ENCODE measurements around the gene PSME1.

The PSME1 gene

GRCh38 chr14:24141097-24141880, 5.3 kb downstream of the PSME1 start, which contains the start of gene EMC9:
EMC9 (minus strand) TSS chr14:24141591; CDS start chr14:24141304, 287 bp downstream.
- H3K9me3 ChIP-seq (ENCODE audit: control insufficient read depth, insufficient read depth, low read length) = no peaks in the 10 kb centered on the region
- peak within 1 kb of the TSS; percentile 86 for H3K4me3 ChIP-seq (ENCODE audit: low read depth, low read length)
- H3K4me1 ChIP-seq (ENCODE audit: control insufficient read depth, insufficient read depth, low read length) = peaks cover 17% of the 10 kb centered on the region
- H3K36me3 ChIP-seq (ENCODE audit: control insufficient read depth, insufficient read depth, low read length) = peaks cover 48% of the 10 kb centered on the region
- peak within 1 kb of the TSS; percentile 94 for H3K27ac ChIP-seq (ENCODE audit: low read depth, low read length)
- no peaks in the 10 kb centered on the region for H3K27me3 ChIP-seq (ENCODE audit: control insufficient read depth, insufficient read depth, low read length)
- H3K9ac ChIP-seq (ENCODE audit: low read depth, low read length) = peak within 1 kb of the TSS; percentile 85

GRCh38 chr14:24143511-24143910, 7.5 kb downstream of the PSME1 start:
- Histone ChIP-seq H3K27me3 (ENCODE audit: control insufficient read depth, insufficient read depth, low read length) (no peaks in the 10 kb centered on the region), H3K27ac (ENCODE audit: low read depth, low read length) (no peak overlapping the region), H3K4me1 (ENCODE audit: control insufficient read depth, insufficient read depth, low read length) (peaks cover 19% of the 10 kb centered on the region), H3K4me3 (ENCODE audit: low read depth, low read length) (no peak overlapping the region), H3K36me3 (ENCODE audit: control insufficient read depth, insufficient read depth, low read length) (peaks cover 41% of the 10 kb centered on the region), H3K9ac (ENCODE audit: low read depth, low read length) (no peak overlapping the region), H3K9me3 (ENCODE audit: control insufficient read depth, insufficient read depth, low read length) (no peaks in the 10 kb centered on the region)

GRCh38 chr14:24144451-24144850, 8.5 kb downstream of the PSME1 start:
- Histone ChIP-seq H3K27ac (ENCODE audit: low read depth, low read length) (no peak overlapping the region), H3K4me3 (ENCODE audit: low read depth, low read length) (no peak overlapping the region), H3K9me3 (ENCODE audit: control insufficient read depth, insufficient read depth, low read length) (no peaks in the 10 kb centered on the region), H3K9ac (ENCODE audit: low read depth, low read length) (no peak overlapping the region), H3K27me3 (ENCODE audit: control insufficient read depth, insufficient read depth, low read length) (no peaks in the 10 kb centered on the region), H3K4me1 (ENCODE audit: control insufficient read depth, insufficient read depth, low read length) (peaks cover 19% of the 10 kb centered on the region), H3K36me3 (ENCODE audit: control insufficient read depth, insufficient read depth, low read length) (peaks cover 39% of the 10 kb centered on the region)

- peaks cover 41% of the 10 kb centered on the region for H3K36me3 ChIP-seq (ENCODE audit: control insufficient read depth, insufficient read depth, low read length)
- no peak overlapping the region for H3K27ac ChIP-seq (ENCODE audit: low read depth, low read length)
- H3K9me3 ChIP-seq (ENCODE audit: control insufficient read depth, insufficient read depth, low read length) = no peaks in the 10 kb centered on the region
- no peaks in the 10 kb centered on the region for H3K27me3 ChIP-seq (ENCODE audit: control insufficient read depth, insufficient read depth, low read length)
- peaks cover 15% of the 10 kb centered on the region for H3K4me1 ChIP-seq (ENCODE audit: control insufficient read depth, insufficient read depth, low read length)
- peak overlapping the region; percentile 78; the same call in 1 of the 2 replicates for H3K4me3 ChIP-seq (ENCODE audit: low read depth, low read length)
- H3K9ac ChIP-seq (ENCODE audit: low read depth, low read length) = no peak overlapping the region
These were observed 9.2 kb downstream of the PSME1 start for GRCh38 chr14:24145219-24145618.

GRCh38 chr14:24145690-24146452, 9.9 kb downstream of the PSME1 start:
- peaks cover 47% of the 10 kb centered on the region for H3K36me3 ChIP-seq (ENCODE audit: control insufficient read depth, insufficient read depth, low read length)
- H3K9me3 ChIP-seq (ENCODE audit: control insufficient read depth, insufficient read depth, low read length) = no peaks in the 10 kb centered on the region
- H3K27ac ChIP-seq (ENCODE audit: low read depth, low read length) = peak overlapping the region; percentile 76
- peak overlapping the region; percentile 78 for H3K4me3 ChIP-seq (ENCODE audit: low read depth, low read length)
- H3K27me3 ChIP-seq (ENCODE audit: control insufficient read depth, insufficient read depth, low read length) = no peaks in the 10 kb centered on the region
- peaks cover 15% of the 10 kb centered on the region for H3K4me1 ChIP-seq (ENCODE audit: control insufficient read depth, insufficient read depth, low read length)
- H3K9ac ChIP-seq (ENCODE audit: low read depth, low read length) = peak overlapping the region; percentile 45

GRCh38 chr14:24146453-24146977, 10.5 kb downstream of the PSME1 start, which contains the start of gene PSME2:
PSME2 (minus strand) TSS chr14:24146610; CDS start chr14:24146581, 29 bp downstream.
- Histone ChIP-seq H3K27ac (ENCODE audit: low read depth, low read length) (peak within 1 kb of the TSS; percentile 79), H3K4me1 (ENCODE audit: control insufficient read depth, insufficient read depth, low read length) (peaks cover 15% of the 10 kb centered on the region), H3K4me3 (ENCODE audit: low read depth, low read length) (peak within 1 kb of the TSS; percentile 90), H3K27me3 (ENCODE audit: control insufficient read depth, insufficient read depth, low read length) (no peaks in the 10 kb centered on the region), H3K9ac (ENCODE audit: low read depth, low read length) (peak within 1 kb of the TSS; percentile 54), H3K36me3 (ENCODE audit: control insufficient read depth, insufficient read depth, low read length) (peaks cover 54% of the 10 kb centered on the region), H3K9me3 (ENCODE audit: control insufficient read depth, insufficient read depth, low read length) (no peaks in the 10 kb centered on the region)

GRCh38 chr14:24146978-24147760, 11.2 kb downstream of the PSME1 start, which contains the start of gene RNF31:
RNF31 (plus strand) TSS chr14:24147498; CDS start chr14:24147699, 201 bp downstream.
- H3K9me3 ChIP-seq (ENCODE audit: control insufficient read depth, insufficient read depth, low read length) = no peaks in the 10 kb centered on the region
- peaks cover 15% of the 10 kb centered on the region for H3K4me1 ChIP-seq (ENCODE audit: control insufficient read depth, insufficient read depth, low read length)
- H3K27ac ChIP-seq (ENCODE audit: low read depth, low read length) = peak within 1 kb of the TSS; percentile 79
- H3K4me3 ChIP-seq (ENCODE audit: low read depth, low read length) = peak within 1 kb of the TSS; percentile 90
- H3K27me3 ChIP-seq (ENCODE audit: control insufficient read depth, insufficient read depth, low read length) = no peaks in the 10 kb centered on the region
- peak within 1 kb of the TSS; percentile 54 for H3K9ac ChIP-seq (ENCODE audit: low read depth, low read length)
- peaks cover 60% of the 10 kb centered on the region for H3K36me3 ChIP-seq (ENCODE audit: control insufficient read depth, insufficient read depth, low read length)

GRCh38 chr14:24147761-24148428, 11.9 kb downstream of the PSME1 start:
- H3K4me1 ChIP-seq (ENCODE audit: control insufficient read depth, insufficient read depth, low read length) = peaks cover 15% of the 10 kb centered on the region
- peaks cover 63% of the 10 kb centered on the region for H3K36me3 ChIP-seq (ENCODE audit: control insufficient read depth, insufficient read depth, low read length)

GRCh38 chr14:24149302-24149969, 13.4 kb downstream of the PSME1 start:
- H3K9me3 ChIP-seq (ENCODE audit: control insufficient read depth, insufficient read depth, low read length) = no peaks in the 10 kb centered on the region
- peaks cover 15% of the 10 kb centered on the region for H3K4me1 ChIP-seq (ENCODE audit: control insufficient read depth, insufficient read depth, low read length)
- no peak overlapping the region for H3K27ac ChIP-seq (ENCODE audit: low read depth, low read length)
- H3K4me3 ChIP-seq (ENCODE audit: low read depth, low read length) = no peak overlapping the region
- H3K9ac ChIP-seq (ENCODE audit: low read depth, low read length) = no peak overlapping the region
- no peaks in the 10 kb centered on the region for H3K27me3 ChIP-seq (ENCODE audit: control insufficient read depth, insufficient read depth, low read length)
- H3K36me3 ChIP-seq (ENCODE audit: control insufficient read depth, insufficient read depth, low read length) = peaks cover 55% of the 10 kb centered on the region

More at GRCh38 chr14:24147761-24148428, 11.9 kb downstream of the PSME1 start:
- Histone ChIP-seq H3K9ac (ENCODE audit: low read depth, low read length) (peak overlapping the region; percentile 32; the same call in 1 of the 2 replicates), H3K27ac (ENCODE audit: low read depth, low read length) (peak overlapping the region; percentile 56), H3K4me3 (ENCODE audit: low read depth, low read length) (peak overlapping the region; percentile 90), H3K27me3 (ENCODE audit: control insufficient read depth, insufficient read depth, low read length) (no peaks in the 10 kb centered on the region), H3K9me3 (ENCODE audit: control insufficient read depth, insufficient read depth, low read length) (no peaks in the 10 kb centered on the region)

Measured in HUES48 (cell line).